Natural killer cell treated with Interleukin-12 subunit alpha and Interleukin-12 subunit beta and Interleukin-15 and Interleukin-18, amount 100 ng/mL, for 72 hours (primary cell): ENCODE results near the gene FBXO41. TPM values are rescaled to one million over a fixed set of nuclear protein-coding genes. Genes with fewer than 3 reads are reported as not detected.

ENCODE experiments used
- ATAC-seq, 2 donors: fragments of 150-1000 bp; cut with Tn5 transposase in 1 of 2; sonication (Bioruptor Pico), chemical (Tn5 transposase) in 1 of 2; 2 replicates each; pipeline ENCODE4 v1.10.0; 2021
- DNase-seq: peaks from one replicate; pipeline ENCODE4 v3.0.0; 2022; ENCODE audit warnings: low spot score
- H3K27ac Mint-ChIP-seq, 2 donors: 1 replicate in 1 of 2; 2 replicates in 1 of 2; pipeline ENCODE4 v1.8.0; 2022; ENCODE audit warnings: mixed read lengths in 2 of 2, mild to moderate bottlenecking in 1 of 2, moderate library complexity in 1 of 2
- H3K27me3 Mint-ChIP-seq, 2 donors: 1 replicate in 1 of 2; 2 replicates in 1 of 2; pipeline ENCODE4 v1.8.0; 2022; ENCODE audit warnings: mixed read lengths in 2 of 2
- H3K36me3 Mint-ChIP-seq: one replicate; pipeline ENCODE4 v1.8.0; 2022; ENCODE audit warnings: mixed read lengths
- H3K4me1 Mint-ChIP-seq, 2 donors: 1 replicate in 1 of 2; 2 replicates in 1 of 2; pipeline ENCODE4 v1.8.0; 2022; ENCODE audit warnings: low read depth in 2 of 2, mixed read lengths in 2 of 2, mild to moderate bottlenecking in 1 of 2
- H3K4me3 Mint-ChIP-seq: one replicate; pipeline ENCODE4 v1.8.0; 2022; ENCODE audit warnings: mixed read lengths
- H3K9me3 Mint-ChIP-seq: 2 replicates; pipeline ENCODE4 v1.8.0; 2022; ENCODE audit warnings: mixed read lengths
- total RNA-seq, 2 donors: library from RNA; stranded (reverse); gene quantifications; one replicate each; pipeline ENCODE4 v1.2.3, GENCODE V29; 2022

FBXO41 gene
- total RNA-seq, 2 donors from 2014 or later, result 10.0 to 40.1 TPM

GRCh38 chr2:73294239-73294638 lies 10.0 kb upstream of the FBXO41 start:
- H3K27me3 Mint-ChIP-seq, result peaks cover 35 to 59% of the 10 kb centered on the region in 2 donors
- DNase-seq (no peak), ATAC-seq (no peak)
- no peak overlapping the region for H3K27ac Mint-ChIP-seq
- no peaks in the 10 kb centered on the region for H3K36me3 Mint-ChIP-seq
- H3K4me3 Mint-ChIP-seq, result no peak overlapping the region
- peaks cover 6 to 12% of the 10 kb centered on the region in 2 donors for H3K4me1 Mint-ChIP-seq
- no peaks in the 10 kb centered on the region for H3K9me3 Mint-ChIP-seq

GRCh38 chr2:73293534-73294171 lies 9.4 kb upstream of the FBXO41 start, which contains the start of gene EGR4:
Gene EGR4, minus strand, starts transcription at chr2:73293548. Its CDS starts 231 bp downstream, at chr2:73293317.
- no peaks in the 10 kb centered on the region for H3K36me3 Mint-ChIP-seq
- H3K4me1 Mint-ChIP-seq, result peaks cover 6 to 12% of the 10 kb centered on the region in 2 donors
- no peaks in the 10 kb centered on the region for H3K9me3 Mint-ChIP-seq
- H3K4me3 Mint-ChIP-seq, result peak within 1 kb of the TSS; percentile 60
- peaks cover 35 to 64% of the 10 kb centered on the region in 2 donors for H3K27me3 Mint-ChIP-seq
- ATAC-seq (peak; percentile 95 to 96), DNase-seq (peak; percentile 93)
- H3K27ac Mint-ChIP-seq, result no peak within 1 kb of the TSS

GRCh38 chr2:73292906-73293533 lies 8.7 kb upstream of the FBXO41 start:
- peaks cover 6 to 12% of the 10 kb centered on the region in 2 donors for H3K4me1 Mint-ChIP-seq
- H3K4me3 Mint-ChIP-seq, result peak overlapping the region; percentile 60
- no peaks in the 10 kb centered on the region for H3K9me3 Mint-ChIP-seq
- no peak overlapping the region for H3K27ac Mint-ChIP-seq
- H3K27me3 Mint-ChIP-seq, result peaks cover 37 to 65% of the 10 kb centered on the region in 2 donors
- no peaks in the 10 kb centered on the region for H3K36me3 Mint-ChIP-seq
- no peak for DNase-seq
- ATAC-seq, result peak in 1 of 2 donors; percentile 4

GRCh38 chr2:73292316-73292905 lies 8.1 kb upstream of the FBXO41 start:
- Mint-ChIP-seq H3K27ac (no peak overlapping the region), H3K4me3 (peak overlapping the region; percentile 39), H3K4me1 (peaks cover 6 to 12% of the 10 kb centered on the region in 2 donors), H3K36me3 (no peaks in the 10 kb centered on the region), H3K27me3 (peaks cover 38 to 60% of the 10 kb centered on the region in 2 donors), H3K9me3 (no peaks in the 10 kb centered on the region)
- ATAC-seq (no peak), DNase-seq (no peak)

GRCh38 chr2:73291461-73292315 lies 7.4 kb upstream of the FBXO41 start:
- Mint-ChIP-seq H3K4me3 (peak overlapping the region; percentile 82), H3K36me3 (no peaks in the 10 kb centered on the region), H3K4me1 (peaks cover 6 to 12% of the 10 kb centered on the region in 2 donors), H3K27me3 (peaks cover 35 to 57% of the 10 kb centered on the region in 2 donors), H3K9me3 (no peaks in the 10 kb centered on the region), H3K27ac (no peak overlapping the region)
- no peak for ATAC-seq
- no peak for DNase-seq

GRCh38 chr2:73291093-73291460 lies 6.8 kb upstream of the FBXO41 start:
- Mint-ChIP-seq H3K4me3 (peak overlapping the region; percentile 82), H3K4me1 (peaks cover 6 to 12% of the 10 kb centered on the region in 2 donors), H3K9me3 (no peaks in the 10 kb centered on the region), H3K27me3 (peaks cover 30 to 54% of the 10 kb centered on the region in 2 donors), H3K36me3 (no peaks in the 10 kb centered on the region), H3K27ac (no peak overlapping the region)
- DNase-seq, result peak; percentile 62
- peak in 1 of 2 donors; percentile 58 for ATAC-seq

- H3K9me3 Mint-ChIP-seq, result no peaks in the 10 kb centered on the region
- DNase-seq (peak; percentile 61), ATAC-seq (no peak)
- peaks cover 12 to 20% of the 10 kb centered on the region in 2 donors for H3K4me1 Mint-ChIP-seq
- peak overlapping the region; percentile 4 for H3K4me3 Mint-ChIP-seq
- no peak overlapping the region for H3K27ac Mint-ChIP-seq
- no peaks in the 10 kb centered on the region for H3K36me3 Mint-ChIP-seq
- H3K27me3 Mint-ChIP-seq, result peaks cover 23 to 46% of the 10 kb centered on the region in 2 donors
Measured at GRCh38 chr2:73290049-73290839, 6.0 kb upstream of the FBXO41 start.

GRCh38 chr2:73289304-73289703 lies 5.0 kb upstream of the FBXO41 start:
- Mint-ChIP-seq H3K27me3 (peaks cover 20 to 41% of the 10 kb centered on the region in 2 donors), H3K4me3 (no peak overlapping the region), H3K4me1 (peaks cover 15 to 26% of the 10 kb centered on the region in 2 donors), H3K36me3 (no peaks in the 10 kb centered on the region), H3K27ac (no peak overlapping the region), H3K9me3 (no peaks in the 10 kb centered on the region)
- no peak for DNase-seq
- no peak for ATAC-seq

- Mint-ChIP-seq H3K27me3 (peaks cover 19 to 38% of the 10 kb centered on the region in 2 donors), H3K4me3 (peak overlapping the region; percentile 58), H3K36me3 (no peaks in the 10 kb centered on the region), H3K9me3 (no peaks in the 10 kb centered on the region), H3K27ac (peak overlapping the region; percentile 19 to 36), H3K4me1 (peaks cover 14 to 31% of the 10 kb centered on the region in 2 donors)
- ATAC-seq (no peak), DNase-seq (no peak)
Measured at GRCh38 chr2:73286134-73286655, 1.9 kb upstream of the FBXO41 start.

GRCh38 chr2:73285159-73285739 lies 971 bp upstream of the FBXO41 start:
- DNase-seq (no peak), ATAC-seq (peak; percentile 9 to 67)
- peaks cover 9 to 23% of the 10 kb centered on the region in 2 donors for H3K4me1 Mint-ChIP-seq
- H3K9me3 Mint-ChIP-seq, result no peaks in the 10 kb centered on the region
- peaks cover 15 to 28% of the 10 kb centered on the region in 2 donors for H3K27me3 Mint-ChIP-seq
- peak overlapping the region; percentile 19 to 36 for H3K27ac Mint-ChIP-seq
- H3K4me3 Mint-ChIP-seq, result peak overlapping the region; percentile 58
- no peaks in the 10 kb centered on the region for H3K36me3 Mint-ChIP-seq

- H3K36me3 Mint-ChIP-seq, result no peaks in the 10 kb centered on the region
- ATAC-seq (peak in 1 of 2 donors; percentile 37), DNase-seq (no peak)
- peaks cover 14 to 23% of the 10 kb centered on the region in 2 donors for H3K4me1 Mint-ChIP-seq
- peak overlapping the region; percentile 71 for H3K4me3 Mint-ChIP-seq
- no peak overlapping the region for H3K27ac Mint-ChIP-seq
- no peaks in the 10 kb centered on the region for H3K9me3 Mint-ChIP-seq
- peaks cover 11 to 15% of the 10 kb centered on the region in 2 donors for H3K27me3 Mint-ChIP-seq
Measured at GRCh38 chr2:73283545-73284295, 558 bp downstream of the FBXO41 start.
